HUES6 (cell line): ENCODE results near the gene PHACTR1.

Experiments
- H3K27ac ChIP-seq: 2 replicates; pipeline ENCODE4 v1.7.0; 2013; ENCODE audit warnings: low read depth, mild to moderate bottlenecking, low read length, inconsistent platforms
- H3K27me3 ChIP-seq: 2 replicates; pipeline ENCODE4 v1.6.1; 2013; ENCODE audit warnings: low read length; ENCODE audit not compliant: control insufficient read depth, insufficient read depth
- H3K36me3 ChIP-seq: 2 replicates; pipeline ENCODE4 v1.6.1; 2013; ENCODE audit warnings: low read length; ENCODE audit not compliant: control insufficient read depth, insufficient read depth
- H3K4me1 ChIP-seq: 2 replicates; pipeline ENCODE4 v1.6.1; 2013; ENCODE audit warnings: low read length; ENCODE audit not compliant: control insufficient read depth, insufficient read depth
- H3K4me3 ChIP-seq: 2 replicates; pipeline ENCODE4 v1.5.1; 2013; ENCODE audit warnings: low read depth, low read length
- H3K9ac ChIP-seq: one replicate; pipeline ENCODE4 v1.6.1; 2013; ENCODE audit warnings: mild to moderate bottlenecking, low read length
- H3K9me3 ChIP-seq: 2 replicates; pipeline ENCODE4 v1.6.1; 2013; ENCODE audit warnings: low read depth, low read length; ENCODE audit not compliant: control insufficient read depth, insufficient read depth

Gene PHACTR1

DNA sequence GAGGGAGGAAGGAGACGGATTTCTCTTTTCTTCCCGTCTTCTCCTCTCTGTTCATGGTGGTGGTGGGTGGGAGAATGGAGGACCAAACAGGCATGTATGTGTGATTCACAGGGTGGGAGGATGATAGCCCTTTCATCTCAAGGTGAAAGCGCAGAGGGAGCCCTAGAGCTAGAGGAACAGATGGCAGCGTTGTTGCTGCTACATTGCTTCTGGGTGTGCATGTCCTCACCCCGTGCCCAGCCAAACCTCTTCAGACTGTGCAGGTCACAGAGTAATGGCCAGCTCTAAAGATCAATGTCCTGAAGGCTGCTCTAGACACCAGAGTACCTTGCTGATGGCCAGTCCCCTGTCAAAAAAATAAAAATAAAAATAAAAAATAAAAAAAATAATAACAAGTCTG, 310.0 kb downstream of the PHACTR1 start:
- H3K27ac ChIP-seq, result no peak overlapping the region
- H3K9me3 ChIP-seq, result no peaks in the 10 kb centered on the region
- H3K27me3 ChIP-seq, result no peaks in the 10 kb centered on the region
- H3K9ac ChIP-seq, result no peak overlapping the region
- H3K4me1 ChIP-seq, result no peaks in the 10 kb centered on the region
- H3K36me3 ChIP-seq, result no peaks in the 10 kb centered on the region
- no peak overlapping the region for H3K4me3 ChIP-seq

DNA sequence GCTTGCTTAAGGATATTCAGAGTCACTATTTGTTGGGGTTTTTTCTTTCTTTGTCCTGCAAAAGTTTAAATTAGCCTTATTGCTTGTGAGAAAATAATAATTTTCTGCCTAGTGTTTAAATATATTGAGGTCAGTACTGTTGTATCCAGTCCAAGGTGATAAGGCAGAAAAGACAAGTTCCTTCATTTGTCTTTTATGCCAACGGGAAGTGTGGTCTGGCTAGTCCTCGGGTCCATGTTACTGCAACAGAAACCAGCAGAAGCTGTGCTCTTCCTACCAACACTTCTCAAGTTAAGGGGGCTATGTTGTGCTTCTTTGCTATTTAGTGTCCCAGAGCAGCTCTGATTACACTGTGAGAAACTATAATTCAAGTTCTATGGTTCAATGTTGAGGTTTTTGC, 310.6 kb downstream of the PHACTR1 start:
- Histone ChIP-seq H3K4me1 (no peaks in the 10 kb centered on the region), H3K9ac (no peak overlapping the region), H3K4me3 (no peak overlapping the region), H3K36me3 (no peaks in the 10 kb centered on the region), H3K27ac (no peak overlapping the region), H3K27me3 (no peaks in the 10 kb centered on the region), H3K9me3 (no peaks in the 10 kb centered on the region)

DNA sequence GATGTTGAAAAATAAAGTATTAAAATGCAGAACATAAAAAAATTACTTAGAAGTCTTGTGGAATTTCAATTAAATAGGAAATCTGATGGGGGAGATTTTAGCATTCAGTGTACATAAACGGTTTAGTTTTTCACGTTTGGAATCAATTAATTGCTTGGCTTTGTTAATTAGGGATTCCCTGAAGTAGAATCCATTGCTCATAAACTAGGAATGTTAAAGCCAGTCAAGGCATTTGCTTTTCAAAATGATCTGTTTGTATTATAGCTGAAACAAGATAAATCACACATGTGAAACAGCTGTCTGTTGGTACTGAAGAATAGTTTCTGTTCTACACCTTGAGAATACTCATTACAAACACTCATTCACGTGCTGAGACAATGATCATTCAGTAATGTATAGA, 313.8 kb downstream of the PHACTR1 start:
- Histone ChIP-seq H3K27me3 (no peaks in the 10 kb centered on the region), H3K9ac (no peak overlapping the region), H3K4me1 (no peaks in the 10 kb centered on the region), H3K9me3 (no peaks in the 10 kb centered on the region), H3K4me3 (no peak overlapping the region), H3K27ac (no peak overlapping the region), H3K36me3 (no peaks in the 10 kb centered on the region)

DNA sequence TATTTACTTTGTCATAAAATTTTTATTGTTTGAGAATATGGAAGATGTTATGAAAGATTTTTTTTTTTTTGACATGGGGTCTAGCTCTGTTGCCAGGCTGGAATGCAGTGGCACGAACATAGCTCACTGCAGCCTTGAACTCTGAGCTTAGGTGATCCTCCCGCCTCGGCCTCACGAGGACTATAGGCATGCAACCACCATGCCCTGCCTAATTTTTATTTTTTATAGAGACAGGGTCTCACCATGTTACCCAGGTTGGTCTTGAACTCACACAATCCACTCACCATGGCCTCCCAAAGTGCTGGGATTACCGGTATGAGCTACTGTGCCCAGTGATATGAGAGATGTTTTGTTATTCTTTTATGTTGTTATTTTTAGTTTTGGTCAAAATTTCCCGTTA, 316.0 kb downstream of the PHACTR1 start:
- Histone ChIP-seq H3K4me3 (no peak overlapping the region), H3K27me3 (no peaks in the 10 kb centered on the region), H3K9ac (no peak overlapping the region), H3K27ac (no peak overlapping the region), H3K9me3 (no peaks in the 10 kb centered on the region), H3K4me1 (no peaks in the 10 kb centered on the region), H3K36me3 (no peaks in the 10 kb centered on the region)

DNA sequence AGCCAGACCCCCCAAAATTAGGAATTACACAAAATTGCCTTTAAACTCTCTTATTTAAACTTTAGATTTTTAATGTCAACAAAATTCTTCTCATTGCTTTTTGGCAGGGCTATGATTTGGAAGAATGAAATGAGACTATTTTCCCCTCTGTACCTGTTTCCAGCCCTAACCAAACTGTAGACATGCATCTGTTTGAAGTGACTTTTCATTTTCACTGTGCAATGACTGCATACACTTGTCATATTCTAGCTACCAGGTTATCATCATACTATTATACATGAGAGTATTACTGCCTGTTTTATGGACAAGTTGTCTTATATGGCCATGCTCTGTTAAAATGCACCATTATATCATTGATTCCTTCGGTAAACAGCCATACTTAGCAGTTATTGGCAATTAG, 316.6 kb downstream of the PHACTR1 start:
- H3K4me1 ChIP-seq, result no peaks in the 10 kb centered on the region
- no peak overlapping the region for H3K9ac ChIP-seq
- no peak overlapping the region for H3K4me3 ChIP-seq
- H3K36me3 ChIP-seq, result no peaks in the 10 kb centered on the region
- no peaks in the 10 kb centered on the region for H3K9me3 ChIP-seq
- no peaks in the 10 kb centered on the region for H3K27me3 ChIP-seq
- no peak overlapping the region for H3K27ac ChIP-seq

DNA sequence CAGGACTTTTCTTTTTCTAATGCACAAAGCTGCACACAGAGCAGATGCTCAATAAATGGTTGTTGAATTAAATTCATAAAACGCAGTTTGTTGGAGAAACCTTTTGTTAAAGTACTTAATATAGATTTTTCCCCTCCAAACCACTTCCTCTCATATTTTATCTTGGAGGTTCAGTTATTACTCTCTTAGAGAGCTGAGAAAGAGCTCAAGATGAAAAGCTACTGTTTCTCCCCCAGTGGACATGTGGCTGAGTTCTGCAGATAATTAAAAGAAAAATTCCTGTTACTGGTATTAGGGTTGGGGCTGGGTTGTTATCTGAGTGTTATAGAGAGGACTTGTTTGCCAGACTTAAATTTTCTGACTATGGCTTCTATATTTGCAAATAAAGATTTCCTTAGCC, 317.7 kb downstream of the PHACTR1 start:
- no peaks in the 10 kb centered on the region for H3K4me1 ChIP-seq
- no peaks in the 10 kb centered on the region for H3K36me3 ChIP-seq
- no peak overlapping the region for H3K4me3 ChIP-seq
- H3K9me3 ChIP-seq, result no peaks in the 10 kb centered on the region
- no peaks in the 10 kb centered on the region for H3K27me3 ChIP-seq
- H3K9ac ChIP-seq, result no peak overlapping the region
- no peak overlapping the region for H3K27ac ChIP-seq

DNA sequence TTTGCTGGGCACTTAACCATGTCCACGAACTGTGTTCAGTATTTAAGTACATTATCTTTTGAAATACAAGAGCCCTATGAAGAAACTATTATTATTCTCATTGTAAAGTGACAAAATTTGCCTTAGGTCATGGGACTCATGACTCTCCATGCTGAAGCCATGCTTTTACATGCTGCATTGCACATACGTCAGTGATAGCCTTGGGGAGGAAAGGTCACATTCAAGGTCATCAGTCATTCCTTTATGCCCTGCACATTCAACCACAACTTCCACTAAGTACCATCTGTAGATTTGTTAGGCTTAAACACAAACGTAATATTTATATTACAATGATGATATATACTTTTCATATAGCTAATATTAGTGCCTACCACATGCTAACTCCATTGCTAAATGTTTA, 319.0 kb downstream of the PHACTR1 start:
- no peak overlapping the region for H3K4me3 ChIP-seq
- H3K27me3 ChIP-seq, result no peaks in the 10 kb centered on the region
- no peak overlapping the region for H3K27ac ChIP-seq
- H3K9ac ChIP-seq, result no peak overlapping the region
- no peaks in the 10 kb centered on the region for H3K9me3 ChIP-seq
- no peaks in the 10 kb centered on the region for H3K36me3 ChIP-seq
- no peaks in the 10 kb centered on the region for H3K4me1 ChIP-seq

DNA sequence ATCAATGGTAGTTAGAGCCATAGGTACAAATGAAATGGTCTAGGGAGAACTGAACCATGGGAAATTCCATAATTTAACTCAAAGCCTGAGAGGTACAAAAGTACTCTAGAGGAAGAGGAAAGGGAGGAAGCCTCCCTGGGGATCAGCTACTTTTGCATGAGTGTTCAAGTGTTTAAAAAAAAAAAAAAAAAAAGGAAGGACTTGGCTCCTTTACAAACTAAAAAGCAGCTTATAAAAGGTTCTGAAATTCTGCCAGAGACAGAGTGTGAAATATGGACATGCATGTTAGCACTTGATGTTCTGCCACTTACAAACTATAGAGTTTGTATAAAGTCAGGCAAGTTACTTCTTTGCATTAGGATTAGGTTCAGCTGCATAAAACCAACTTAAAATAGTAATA, 321.7 kb downstream of the PHACTR1 start:
- Histone ChIP-seq H3K9me3 (no peaks in the 10 kb centered on the region), H3K27ac (no peak overlapping the region), H3K9ac (no peak overlapping the region), H3K4me3 (no peak overlapping the region), H3K4me1 (no peaks in the 10 kb centered on the region), H3K36me3 (no peaks in the 10 kb centered on the region), H3K27me3 (no peaks in the 10 kb centered on the region)

DNA sequence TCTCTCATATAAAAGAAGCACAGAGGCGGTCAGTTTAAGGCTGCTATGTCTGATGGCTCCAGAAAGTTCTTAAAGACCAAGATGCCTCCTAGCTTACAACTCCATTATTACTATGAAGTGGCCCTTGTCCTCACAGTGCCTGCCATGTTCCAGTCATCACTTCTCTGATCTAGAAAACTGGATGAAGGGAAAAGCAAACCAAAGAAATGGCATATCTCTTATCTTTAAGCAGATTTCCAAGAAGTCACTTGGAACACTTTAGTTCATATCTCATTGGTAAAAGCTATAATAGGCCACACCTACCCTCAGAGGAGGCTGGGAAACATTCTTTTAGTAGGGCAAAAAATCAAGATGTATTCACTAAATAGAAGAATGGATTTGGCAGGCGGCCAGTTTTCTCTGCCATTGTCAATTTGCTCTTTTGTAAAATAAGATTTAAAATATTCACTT, 322.2 kb downstream of the PHACTR1 start:
- Histone ChIP-seq H3K27me3 (no peaks in the 10 kb centered on the region), H3K9me3 (no peaks in the 10 kb centered on the region), H3K9ac (no peak overlapping the region), H3K4me3 (no peak overlapping the region), H3K4me1 (no peaks in the 10 kb centered on the region), H3K27ac (no peak overlapping the region), H3K36me3 (no peaks in the 10 kb centered on the region)

DNA sequence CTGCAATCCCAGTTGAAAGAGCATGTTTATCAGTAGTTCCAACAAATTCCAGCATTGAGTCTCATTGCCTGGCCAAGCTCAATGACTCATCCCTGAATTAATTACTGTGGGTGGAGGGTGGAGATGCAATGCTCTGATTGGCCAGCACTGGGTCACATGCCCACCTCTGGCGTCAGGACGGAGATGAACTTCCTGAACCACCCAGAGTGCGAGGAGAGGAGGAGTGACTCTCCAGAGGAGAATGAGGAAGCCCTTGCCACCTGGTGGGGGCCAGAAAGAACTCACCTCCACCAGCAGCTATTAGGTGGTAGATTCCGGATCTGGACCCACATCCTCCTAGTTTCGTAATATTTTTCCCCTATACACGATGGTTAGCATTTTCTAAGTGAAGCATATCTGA, 327.8 kb downstream of the PHACTR1 start:
- no peaks in the 10 kb centered on the region for H3K9me3 ChIP-seq
- H3K9ac ChIP-seq, result no peak overlapping the region
- H3K4me1 ChIP-seq, result peaks cover 6% of the 10 kb centered on the region
- H3K4me3 ChIP-seq, result no peak overlapping the region
- H3K36me3 ChIP-seq, result no peaks in the 10 kb centered on the region
- no peak overlapping the region for H3K27ac ChIP-seq
- H3K27me3 ChIP-seq, result no peaks in the 10 kb centered on the region

DNA sequence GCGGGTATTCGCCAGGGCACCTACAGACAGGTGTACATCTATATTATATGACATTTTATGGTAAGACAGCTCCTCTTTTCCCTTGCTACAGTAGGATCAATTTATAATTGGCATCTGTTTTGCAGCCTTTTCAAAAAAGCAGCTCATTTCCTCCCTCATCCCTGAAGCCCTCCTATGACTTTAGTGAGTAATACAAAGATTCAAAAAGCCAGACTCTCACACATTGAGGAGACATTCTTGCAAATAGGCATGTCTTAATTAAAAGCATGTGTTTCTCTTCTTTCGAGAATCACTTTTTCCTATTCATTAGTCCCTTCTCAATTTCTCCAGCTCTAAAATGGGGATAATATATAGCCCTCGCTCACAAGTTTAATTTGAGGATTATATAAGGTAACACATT, 328.3 kb downstream of the PHACTR1 start:
- Histone ChIP-seq H3K9ac (no peak overlapping the region), H3K27me3 (no peaks in the 10 kb centered on the region), H3K9me3 (no peaks in the 10 kb centered on the region), H3K4me1 (peaks cover 6% of the 10 kb centered on the region), H3K4me3 (no peak overlapping the region), H3K27ac (no peak overlapping the region), H3K36me3 (no peaks in the 10 kb centered on the region)

DNA sequence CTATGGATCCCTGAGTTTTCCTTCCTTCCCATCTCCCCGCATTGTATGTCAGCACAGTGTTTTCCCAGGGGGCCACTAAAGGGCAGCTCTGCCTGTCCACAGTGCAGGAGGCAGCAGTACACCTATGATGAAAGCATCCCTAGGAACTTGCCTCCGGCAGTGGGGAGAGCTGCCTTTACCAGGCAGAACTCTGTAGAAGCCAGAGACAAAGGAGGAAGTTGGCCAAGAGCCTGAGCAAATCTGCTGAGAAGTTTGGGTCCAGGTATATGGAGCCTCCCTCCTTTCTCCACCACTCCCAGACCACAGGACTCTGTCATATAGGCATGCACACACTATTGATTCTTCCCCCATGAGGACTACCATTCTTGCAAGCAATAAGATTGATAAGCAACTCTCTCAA, 329.1 kb downstream of the PHACTR1 start:
- Histone ChIP-seq H3K9me3 (no peaks in the 10 kb centered on the region), H3K27me3 (no peaks in the 10 kb centered on the region), H3K4me3 (no peak overlapping the region), H3K9ac (no peak overlapping the region), H3K4me1 (peaks cover 6% of the 10 kb centered on the region), H3K36me3 (no peaks in the 10 kb centered on the region), H3K27ac (no peak overlapping the region)
